Liver (tissue), 9 donors: ENCODE measurements around the gene GALNT14. TPM values are rescaled to one million over a fixed set of nuclear protein-coding genes. Genes with fewer than 3 reads are reported as not detected.

ENCODE experiments used
- DNase-seq: peaks from one replicate; pipeline ENCODE4 v3.0.0-alpha.2; 2017; ENCODE audit warnings: low spot score
- H3K27ac ChIP-seq, 2 donors: one replicate each; pipeline ENCODE4 v1.7.0; 2013; ENCODE audit warnings: inconsistent platforms in 2 of 2, low read length in 2 of 2, control low read depth in 1 of 2, low read depth in 1 of 2, mild to moderate bottlenecking in 1 of 2
- H3K27me3 ChIP-seq, 4 donors: one replicate each; pipeline versions ENCODE4 v1.6.1 to v1.7.0; 2013; ENCODE audit warnings: low read length in 3 of 4, inconsistent platforms in 1 of 4, mild to moderate bottlenecking in 1 of 4, moderate library complexity in 1 of 4; ENCODE audit not compliant: control insufficient read depth in 4 of 4, insufficient read depth in 4 of 4
- H3K36me3 ChIP-seq, 4 donors: one replicate each; pipeline versions ENCODE4 v1.6.1 to v1.7.0; 2013; ENCODE audit warnings: low read length in 3 of 4, mild to moderate bottlenecking in 3 of 4, low read depth in 1 of 4, moderate library complexity in 1 of 4; ENCODE audit not compliant: control insufficient read depth in 4 of 4, insufficient read depth in 3 of 4
- H3K4me1 ChIP-seq, 4 donors: one replicate each; pipeline versions ENCODE4 v1.6.1 to v1.7.0; 2013; ENCODE audit warnings: low read length in 3 of 4, mild to moderate bottlenecking in 3 of 4, moderate library complexity in 1 of 4; ENCODE audit not compliant: control insufficient read depth in 4 of 4, insufficient read depth in 4 of 4
- H3K4me3 ChIP-seq, 3 donors: one replicate each; pipeline versions ENCODE4 v1.6.1 to v1.7.0; 2013; ENCODE audit warnings: low read length in 3 of 3, control low read depth in 1 of 3, low read depth in 1 of 3, mild to moderate bottlenecking in 1 of 3
- H3K9ac ChIP-seq, 2 donors: one replicate each; pipeline ENCODE4 v1.7.0; 2013; ENCODE audit warnings: low read length in 2 of 2, mild to moderate bottlenecking in 2 of 2, moderate library complexity in 2 of 2, control low read depth in 1 of 2, low read depth in 1 of 2
- H3K9me3 ChIP-seq, 4 donors: one replicate each; pipeline versions ENCODE4 v1.6.1 to v1.7.0; 2013; ENCODE audit warnings: low read length in 3 of 4; ENCODE audit not compliant: control insufficient read depth in 4 of 4
- CTCF ChIP-seq: fragments of 150-350 bp; IDR thresholded peaks from 2 replicates; pipeline ENCODE4 v1.5.1; 2017; ENCODE audit warnings: improper control_type of control experiment, low read depth, low read length; ENCODE audit not compliant: missing input control
- EGR1 ChIP-seq, 2 donors: IDR thresholded peaks; 2 replicates each; pipeline ENCODE4 v1.6.1; 2016 to 2018; ENCODE audit warnings: antibody characterized with exemption in 2 of 2, low read depth in 2 of 2
- FOXA1 ChIP-seq: IDR thresholded peaks from 2 replicates; pipeline ENCODE4 v1.6.1; 2016; ENCODE audit warnings: antibody characterized with exemption
- FOXA2 ChIP-seq: IDR thresholded peaks from 2 replicates; pipeline ENCODE4 v1.6.1; 2016; ENCODE audit warnings: antibody characterized with exemption
- GABPA ChIP-seq, 2 donors: IDR thresholded peaks in 1 of 2; conservative IDR thresholded peaks in 1 of 2; 2 replicates each; pipeline ENCODE4 v1.6.1; 2016; ENCODE audit warnings: antibody characterized with exemption in 2 of 2, mild to moderate bottlenecking in 1 of 2, moderate library complexity in 1 of 2
- HNF4A ChIP-seq, 2 donors: conservative IDR thresholded peaks; 2 replicates each; pipeline ENCODE4 v1.6.1; 2016; ENCODE audit warnings: antibody characterized with exemption in 2 of 2, mild to moderate bottlenecking in 2 of 2
- HNF4G ChIP-seq: IDR thresholded peaks from 2 replicates; pipeline ENCODE4 v1.6.1; 2016; ENCODE audit warnings: antibody characterized with exemption
- JUND ChIP-seq, 2 donors: IDR thresholded peaks; 2 replicates each; pipeline ENCODE4 v1.6.1; 2016; ENCODE audit warnings: antibody characterized with exemption in 2 of 2
- NR2F2 ChIP-seq: IDR thresholded peaks from 2 replicates; pipeline ENCODE4 v1.6.1; 2016; ENCODE audit warnings: antibody characterized with exemption
- RAD21 ChIP-seq, 2 donors: IDR thresholded peaks; 2 replicates each; pipeline ENCODE4 v1.6.1; 2016; ENCODE audit warnings: antibody characterized with exemption in 2 of 2, mild to moderate bottlenecking in 2 of 2
- RXRA ChIP-seq, 2 donors: IDR thresholded peaks; 2 replicates each; pipeline ENCODE4 v1.6.1; 2017 to 2018; ENCODE audit warnings: antibody characterized with exemption in 2 of 2, mild to moderate bottlenecking in 1 of 2
- SP1 ChIP-seq: IDR thresholded peaks from 2 replicates; pipeline ENCODE4 v1.6.1; 2018; ENCODE audit warnings: antibody characterized with exemption, mild to moderate bottlenecking
- YY1 ChIP-seq: IDR thresholded peaks from 2 replicates; pipeline ENCODE4 v1.6.1; 2016; ENCODE audit warnings: antibody characterized with exemption, mild to moderate bottlenecking
- WGBS: extraction: QIAGEN DNeasy Blood & Tissue Kit; methylation state at CpG from one replicate; pipeline ENCODE4 v1.1.7; 2013; 5-methylcytosine and 5-hydroxymethylcytosine counted together
- polyA plus RNA-seq, 2 donors: library from polyadenylated mRNA; stranded (reverse) in 1 of 2; unstranded in 1 of 2; fragments of 200-250 nt in 1 of 2; fragments of >200 nt in 1 of 2; fragmentation: Nextera tagmentation in 1 of 2; extraction: Ambion mirVana in 1 of 2; gene quantifications; one replicate each; pipeline versions ENCODE4 v1.2.1 to v1.2.3, GENCODE V29; 2013 to 2015
- total RNA-seq, 2 donors: library from RNA; depleted of rRNA; stranded (reverse); fragments of >200 nt; gene quantifications; one replicate each; pipeline ENCODE4 v1.2.3, GENCODE V29; 2014
- TF ChIP-seq, protein P1 (sequence below): IDR thresholded peaks from 2 replicates; pipeline ENCODE4 v1.6.1; 2016; ENCODE audit warnings: antibody characterized with exemption, mild to moderate bottlenecking
- TF ChIP-seq, protein P2 (sequence below): IDR thresholded peaks from 2 replicates; pipeline ENCODE4 v1.6.1; 2016; ENCODE audit warnings: antibody characterized with exemption
- TF ChIP-seq, protein P3 (sequence below): IDR thresholded peaks from 2 replicates; pipeline ENCODE4 v1.6.1; 2016; ENCODE audit warnings: antibody characterized with exemption
- donor health status: healthy.
- donor health status: healthy.
- donor health status: healthy.
- donor health status: healthy.
- donor health status: healthy.

Gene GALNT14
- total and polyA plus RNA-seq, 4 donors = 0.86 to 2.0 (median 1.5) TPM

- 68% methylated on average over 7 of the region's 7 CpGs for WGBS
- H3K27ac ChIP-seq = no peak overlapping the region
- H3K9me3 ChIP-seq = peaks cover 0 to 4% (median 2%) of the 10 kb centered on the region in 4 donors
- no peak overlapping the region for H3K9ac ChIP-seq
- H3K36me3 ChIP-seq = no peaks in the 10 kb centered on the region
- no peaks in the 10 kb centered on the region for H3K4me1 ChIP-seq
- no peak overlapping the region for H3K4me3 ChIP-seq
- H3K27me3 ChIP-seq = peaks cover 0 to 10% (median 2%) of the 10 kb centered on the region in 4 donors
- TF ChIP-seq JUND (IDR thresholded peaks at IDR 0.05) (no peak), EGR1 (IDR thresholded peaks at IDR 0.05; ENCODE audit: low read depth in 2 of 2) (no peak)
- DNase-seq = no peak
These were observed 249.3 kb downstream of the GALNT14 start for GRCh38 chr2:30888852-30889409.

DNA sequence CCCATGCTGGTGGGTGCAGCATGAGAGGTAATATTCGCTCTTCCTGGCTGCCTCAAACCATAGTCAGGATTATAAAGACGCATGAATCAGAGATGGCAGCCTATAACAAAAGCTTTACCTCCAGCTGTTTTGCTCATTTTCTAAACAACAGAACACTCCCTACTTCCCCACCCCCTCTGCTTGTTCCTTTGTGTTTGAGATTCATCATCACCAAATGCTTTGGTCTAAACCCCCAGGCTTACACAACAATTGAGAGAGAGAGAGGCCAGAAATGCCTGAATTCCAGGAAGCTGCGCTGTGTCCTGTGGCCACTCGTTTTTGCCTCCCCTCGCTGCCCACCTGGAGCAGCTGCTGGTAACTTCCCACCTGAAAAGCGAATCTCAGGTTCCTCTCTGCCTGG, 252.2 kb downstream of the GALNT14 start:
- Histone ChIP-seq H3K27ac (no peak overlapping the region), H3K9me3 (no peaks in the 10 kb centered on the region), H3K9ac (no peak overlapping the region), H3K36me3 (no peaks in the 10 kb centered on the region), H3K4me1 (no peaks in the 10 kb centered on the region), H3K27me3 (peaks cover 0 to 4% (median 2%) of the 10 kb centered on the region in 4 donors), H3K4me3 (no peak overlapping the region)
- TF ChIP-seq, protein P1, sequence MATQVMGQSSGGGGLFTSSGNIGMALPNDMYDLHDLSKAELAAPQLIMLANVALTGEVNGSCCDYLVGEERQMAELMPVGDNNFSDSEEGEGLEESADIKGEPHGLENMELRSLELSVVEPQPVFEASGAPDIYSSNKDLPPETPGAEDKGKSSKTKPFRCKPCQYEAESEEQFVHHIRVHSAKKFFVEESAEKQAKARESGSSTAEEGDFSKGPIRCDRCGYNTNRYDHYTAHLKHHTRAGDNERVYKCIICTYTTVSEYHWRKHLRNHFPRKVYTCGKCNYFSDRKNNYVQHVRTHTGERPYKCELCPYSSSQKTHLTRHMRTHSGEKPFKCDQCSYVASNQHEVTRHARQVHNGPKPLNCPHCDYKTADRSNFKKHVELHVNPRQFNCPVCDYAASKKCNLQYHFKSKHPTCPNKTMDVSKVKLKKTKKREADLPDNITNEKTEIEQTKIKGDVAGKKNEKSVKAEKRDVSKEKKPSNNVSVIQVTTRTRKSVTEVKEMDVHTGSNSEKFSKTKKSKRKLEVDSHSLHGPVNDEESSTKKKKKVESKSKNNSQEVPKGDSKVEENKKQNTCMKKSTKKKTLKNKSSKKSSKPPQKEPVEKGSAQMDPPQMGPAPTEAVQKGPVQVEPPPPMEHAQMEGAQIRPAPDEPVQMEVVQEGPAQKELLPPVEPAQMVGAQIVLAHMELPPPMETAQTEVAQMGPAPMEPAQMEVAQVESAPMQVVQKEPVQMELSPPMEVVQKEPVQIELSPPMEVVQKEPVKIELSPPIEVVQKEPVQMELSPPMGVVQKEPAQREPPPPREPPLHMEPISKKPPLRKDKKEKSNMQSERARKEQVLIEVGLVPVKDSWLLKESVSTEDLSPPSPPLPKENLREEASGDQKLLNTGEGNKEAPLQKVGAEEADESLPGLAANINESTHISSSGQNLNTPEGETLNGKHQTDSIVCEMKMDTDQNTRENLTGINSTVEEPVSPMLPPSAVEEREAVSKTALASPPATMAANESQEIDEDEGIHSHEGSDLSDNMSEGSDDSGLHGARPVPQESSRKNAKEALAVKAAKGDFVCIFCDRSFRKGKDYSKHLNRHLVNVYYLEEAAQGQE = no peak
- TF ChIP-seq SP1 = no peak
- TF ChIP-seq RXRA (IDR thresholded peaks at IDR 0.05) = no peak
- TF ChIP-seq, protein P2, sequence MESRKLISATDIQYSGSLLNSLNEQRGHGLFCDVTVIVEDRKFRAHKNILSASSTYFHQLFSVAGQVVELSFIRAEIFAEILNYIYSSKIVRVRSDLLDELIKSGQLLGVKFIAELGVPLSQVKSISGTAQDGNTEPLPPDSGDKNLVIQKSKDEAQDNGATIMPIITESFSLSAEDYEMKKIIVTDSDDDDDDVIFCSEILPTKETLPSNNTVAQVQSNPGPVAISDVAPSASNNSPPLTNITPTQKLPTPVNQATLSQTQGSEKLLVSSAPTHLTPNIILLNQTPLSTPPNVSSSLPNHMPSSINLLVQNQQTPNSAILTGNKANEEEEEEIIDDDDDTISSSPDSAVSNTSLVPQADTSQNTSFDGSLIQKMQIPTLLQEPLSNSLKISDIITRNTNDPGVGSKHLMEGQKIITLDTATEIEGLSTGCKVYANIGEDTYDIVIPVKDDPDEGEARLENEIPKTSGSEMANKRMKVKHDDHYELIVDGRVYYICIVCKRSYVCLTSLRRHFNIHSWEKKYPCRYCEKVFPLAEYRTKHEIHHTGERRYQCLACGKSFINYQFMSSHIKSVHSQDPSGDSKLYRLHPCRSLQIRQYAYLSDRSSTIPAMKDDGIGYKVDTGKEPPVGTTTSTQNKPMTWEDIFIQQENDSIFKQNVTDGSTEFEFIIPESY = no peak
- no peak for TF ChIP-seq HNF4A (conservative IDR thresholded peaks at IDR 0.05)
- TF ChIP-seq, protein P3, sequence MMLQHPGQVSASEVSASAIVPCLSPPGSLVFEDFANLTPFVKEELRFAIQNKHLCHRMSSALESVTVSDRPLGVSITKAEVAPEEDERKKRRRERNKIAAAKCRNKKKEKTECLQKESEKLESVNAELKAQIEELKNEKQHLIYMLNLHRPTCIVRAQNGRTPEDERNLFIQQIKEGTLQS = no peak
- TF ChIP-seq GABPA (IDR thresholded peaks at IDR 0.05 in 1 of 2, conservative IDR thresholded peaks at IDR 0.05 in 1 of 2) = no peak
- TF ChIP-seq HNF4G = no peak
- DNase-seq = no peak
- 72% methylated on average over 6 of the region's 6 CpGs for WGBS

DNA sequence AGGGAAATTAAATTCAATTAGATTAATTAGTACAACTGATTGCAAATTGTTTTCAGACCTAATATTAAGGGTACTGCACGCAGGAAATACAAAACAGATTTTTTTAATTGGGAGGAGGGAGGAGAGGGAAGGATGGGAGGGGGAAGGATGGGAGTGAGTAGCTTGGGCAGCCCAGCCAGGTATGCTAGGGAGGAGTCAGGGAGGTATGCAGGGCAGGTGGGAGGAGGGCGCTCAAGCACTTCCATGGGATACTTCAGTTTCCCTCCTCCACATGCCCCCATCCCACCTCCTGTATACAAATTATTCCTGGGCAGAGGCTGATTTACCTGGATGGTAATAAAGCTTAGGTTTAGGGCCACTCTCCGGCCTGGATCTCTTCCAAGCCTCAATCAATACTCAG, 254.4 kb downstream of the GALNT14 start:
- no peak overlapping the region for H3K4me3 ChIP-seq
- H3K4me1 ChIP-seq = no peaks in the 10 kb centered on the region
- 63% methylated on average over 3 of the region's 3 CpGs for WGBS
- H3K36me3 ChIP-seq = no peaks in the 10 kb centered on the region
- H3K9me3 ChIP-seq = peaks cover 0 to 4% (median 0%) of the 10 kb centered on the region in 4 donors
- H3K9ac ChIP-seq = no peak overlapping the region
- H3K27ac ChIP-seq = no peak overlapping the region
- no peak for DNase-seq
- no peaks in the 10 kb centered on the region for H3K27me3 ChIP-seq
- TF ChIP-seq CTCF = no peak
- no peak for TF ChIP-seq FOXA1
- TF ChIP-seq RXRA (IDR thresholded peaks at IDR 0.05) = no peak
- TF ChIP-seq HNF4G = no peak
- TF ChIP-seq NR2F2 = no peak
- no peak for TF ChIP-seq FOXA2
- TF ChIP-seq RAD21 (IDR thresholded peaks at IDR 0.05) = no peak
- no peak for TF ChIP-seq YY1
- TF ChIP-seq, protein P1 = no peak
